GM12891 (cell line): ENCODE data around the gene TARS2.

ENCODE experiments used
- DNase-seq: peaks from one replicate; pipeline ENCODE4 v3.0.0; 2011; ENCODE audit warnings: low spot score; ENCODE audit not compliant: insufficient read length
- FAIRE-seq: peaks from 2 replicates; lab custom pipeline; 2011; peaks lifted over from hg19 to GRCh38; lab: Jason Lieb, UNC
- PAX5 ChIP-seq: IDR thresholded peaks from 2 replicates; pipeline ENCODE4 v1.6.1; 2011; ENCODE audit warnings: low read length, moderate library complexity, mild to moderate bottlenecking; ENCODE audit not compliant: insufficient read depth, severe bottlenecking
- POLR2A ChIP-seq: IDR thresholded peaks from 2 replicates; pipeline ENCODE4 v1.6.1; 2011; ENCODE audit warnings: low read depth, low read length, control low read depth
- POLR2AphosphoS5 ChIP-seq: IDR thresholded peaks from 2 replicates; pipeline ENCODE4 v1.6.1; 2011; ENCODE audit warnings: low read depth, low read length, control low read depth
- POU2F2 ChIP-seq: IDR thresholded peaks from 2 replicates; pipeline ENCODE4 v1.6.1; 2011; ENCODE audit warnings: low read depth, mild to moderate bottlenecking, control low read depth, low read length, moderate library complexity
- SPI1 ChIP-seq: IDR thresholded peaks from 2 replicates; pipeline ENCODE4 v1.6.1; 2011; ENCODE audit warnings: low read depth, low read length, control low read depth
- TAF1 ChIP-seq: IDR thresholded peaks from 2 replicates; pipeline ENCODE4 v1.6.1; 2011; ENCODE audit warnings: low read depth, low read length, control low read depth

TARS2 gene

DNA sequence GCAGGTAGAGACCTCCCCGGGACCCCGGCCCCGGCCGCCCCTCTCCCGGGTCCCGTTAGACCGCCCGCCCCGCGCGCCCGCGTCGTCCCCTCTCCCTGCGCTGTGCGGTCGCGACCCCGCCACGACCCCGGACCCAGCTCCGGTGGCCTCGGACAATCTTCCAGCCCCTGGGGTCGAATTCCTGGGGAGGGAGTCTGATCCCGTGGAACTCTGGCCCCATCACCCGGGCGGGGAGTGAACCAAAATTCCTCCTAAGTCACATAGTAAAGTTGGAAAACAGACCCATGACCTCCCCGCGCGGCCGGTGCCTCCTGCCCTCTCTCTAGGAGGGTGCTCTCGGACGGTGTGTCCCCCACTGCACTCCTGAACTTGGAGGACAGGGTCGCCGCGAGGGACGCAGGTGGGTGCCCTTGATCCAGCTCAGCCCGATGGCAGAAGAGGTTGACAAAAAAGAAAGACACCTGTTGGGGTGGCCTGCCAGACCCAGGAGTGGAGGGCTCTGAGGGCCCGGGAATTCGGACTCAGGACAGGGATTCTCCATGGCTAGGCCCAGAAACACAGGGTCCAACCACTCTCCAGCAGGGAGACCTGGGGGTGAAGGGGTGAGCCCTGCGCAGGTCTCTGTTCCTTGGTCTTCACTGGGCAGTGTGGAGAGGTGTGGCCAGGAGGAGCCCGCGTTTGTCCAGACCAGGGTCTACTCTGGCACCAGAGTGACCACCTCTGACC, 62.4 kb downstream of the TARS2 start:
- FAIRE-seq = no peak
- no peak for DNase-seq

GRCh38 chr1:150550222-150551050, 63.2 kb downstream of the TARS2 start:
- FAIRE-seq = no peak

More for the DNA sequence above, 62.4 kb downstream of the TARS2 start:
- TF ChIP-seq SPI1 = no peak
- TF ChIP-seq PAX5 = no peak
- no peak for TF ChIP-seq POLR2A
- no peak for TF ChIP-seq POLR2AphosphoS5
- no peak for TF ChIP-seq TAF1
- no peak for TF ChIP-seq POU2F2

DNA sequence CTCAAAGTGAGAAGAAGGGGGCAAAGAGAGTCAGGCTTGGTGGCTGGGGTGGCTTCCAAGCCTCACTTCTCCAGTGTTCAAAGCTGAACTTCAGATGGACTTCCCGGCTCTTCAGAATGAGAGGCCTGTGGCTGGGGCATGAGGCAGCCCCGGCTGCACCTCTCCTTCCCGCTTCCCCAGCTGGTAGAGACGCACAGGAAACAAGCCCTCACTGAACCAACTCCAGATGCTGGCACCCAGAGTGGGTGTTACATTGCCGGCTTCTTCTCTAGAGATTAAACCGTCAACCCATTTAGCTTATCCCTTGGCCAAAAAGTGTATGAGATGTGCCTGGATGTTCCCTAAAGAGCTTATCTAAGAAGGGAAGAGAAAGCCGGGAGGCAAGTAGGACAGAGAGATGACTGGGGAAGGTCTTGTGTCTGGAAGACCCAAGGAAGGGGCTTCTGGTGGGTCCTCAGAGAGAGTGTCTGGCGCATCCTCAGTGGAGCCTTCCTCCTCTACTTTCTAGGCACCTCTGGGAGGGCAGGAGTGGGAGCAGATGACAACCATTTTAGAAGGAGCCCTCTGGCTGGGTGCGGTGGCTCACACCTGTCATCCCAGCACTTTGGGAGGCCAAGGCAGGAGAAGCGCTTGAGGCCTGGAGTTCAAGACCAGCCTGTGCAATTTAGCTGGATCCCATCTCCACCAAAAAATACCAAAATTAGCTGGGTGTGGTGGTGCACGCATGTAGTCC, 64.0 kb downstream of the TARS2 start:
- TF ChIP-seq POLR2AphosphoS5 = no peak
- no peak for TF ChIP-seq TAF1
- no peak for TF ChIP-seq SPI1
- TF ChIP-seq POU2F2 = no peak
- TF ChIP-seq POLR2A = no peak
- no peak for TF ChIP-seq PAX5
- no peak for DNase-seq
- no peak for FAIRE-seq

More at GRCh38 chr1:150550222-150551050, 63.2 kb downstream of the TARS2 start:
- no peak for DNase-seq
- TF ChIP-seq TAF1 (no peak), POU2F2 (no peak), POLR2A (no peak)

DNA sequence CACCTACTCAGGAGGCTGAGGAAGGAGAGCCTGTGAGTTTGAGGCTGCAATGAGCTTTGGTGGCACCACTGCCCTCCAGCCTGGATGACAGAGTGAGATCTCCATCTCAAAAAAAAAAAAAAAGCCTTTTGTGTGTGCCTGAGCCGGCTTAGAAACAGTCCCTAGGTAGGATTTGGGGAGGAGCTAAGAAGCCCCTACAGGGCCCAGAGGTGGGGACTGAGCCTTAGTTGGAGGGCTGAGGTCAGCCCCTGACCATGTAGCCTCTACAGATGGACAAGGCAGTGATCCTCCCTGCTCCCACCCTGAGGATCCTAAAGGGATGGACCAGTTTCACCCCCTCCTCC, 64.5 kb downstream of the TARS2 start:
- TF ChIP-seq TAF1 = no peak
- no peak for TF ChIP-seq SPI1
- no peak for TF ChIP-seq POLR2AphosphoS5
- TF ChIP-seq POLR2A = no peak
- TF ChIP-seq POU2F2 = no peak
- TF ChIP-seq PAX5 = no peak
- no peak for FAIRE-seq
- DNase-seq = no peak

- FAIRE-seq = no peak
- no peak for DNase-seq
- TF ChIP-seq POU2F2 (no peak), TAF1 (no peak), POLR2AphosphoS5 (no peak), SPI1 (no peak), POLR2A (no peak), PAX5 (no peak)
Observed at GRCh38 chr1:150552128-150552910, 65.1 kb downstream of the TARS2 start.

- no peak for TF ChIP-seq PAX5
- no peak for TF ChIP-seq POLR2A
- TF ChIP-seq POLR2AphosphoS5 = no peak
- no peak for TF ChIP-seq SPI1
- TF ChIP-seq TAF1 = no peak
- no peak for TF ChIP-seq POU2F2
- DNase-seq = no peak
- no peak for FAIRE-seq
Observed at GRCh38 chr1:150552911-150553289, 65.7 kb downstream of the TARS2 start.

- TF ChIP-seq POU2F2 (no peak), SPI1 (no peak), TAF1 (no peak), POLR2A (no peak)
- FAIRE-seq = no peak
- DNase-seq = no peak
Observed at GRCh38 chr1:150553392-150554085, 66.3 kb downstream of the TARS2 start.

GRCh38 chr1:150554086-150554452, 66.8 kb downstream of the TARS2 start:
- TF ChIP-seq TAF1 = no peak
- TF ChIP-seq PAX5 = no peak
- no peak for TF ChIP-seq POLR2A
- no peak for TF ChIP-seq POLR2AphosphoS5
- TF ChIP-seq POU2F2 = no peak
- TF ChIP-seq SPI1 = no peak
- no peak for DNase-seq
- no peak for FAIRE-seq
